OCI-LY7 (cell line): Measurements from ENCODE around the gene WDR70. TPM values are rescaled to one million over a fixed set of nuclear protein-coding genes. Genes with fewer than 3 reads are reported as not detected.

Source experiments
- BruUV-seq: library from RNA; stranded (reverse); fragments of 400-500 nt; replicated peaks from 2 replicates; lab custom pipeline; 2021; lab: Mats Ljungman, UMichigan
- CTCF ChIA-PET: fragments of 300-600 bp; sonication (Branson Sonifier 250); formaldehyde crosslinking; loops from one replicate; lab custom pipeline; 2022; ENCODE audit warnings: antibody characterized with exemption; ENCODE audit not compliant: unreplicated experiment; lab: Charles Lee
- POLR2A ChIA-PET: fragments of 300-600 bp; sonication (Branson Sonifier 250); formaldehyde crosslinking; loops from one replicate; lab custom pipeline; 2022; ENCODE audit warnings: antibody characterized with exemption; lab: Charles Lee
- DNase-seq: peaks from one replicate; pipeline ENCODE4 v3.0.0-alpha.2; 2015; ENCODE audit warnings: low spot score
- H2AFZ ChIP-seq: fragments of 200-600 bp; sonication (generic), shearing (Covaris generic); 2 replicates; pipeline ENCODE4 v1.6.1; 2014; ENCODE audit warnings: mild to moderate bottlenecking, antibody characterized with exemption, low read length, moderate library complexity
- H3K27ac ChIP-seq: fragments of 200-600 bp; sonication (generic); 2 replicates; pipeline ENCODE4 v1.5.1; 2014; ENCODE audit warnings: mixed run types, low read depth, mild to moderate bottlenecking, moderate library complexity, low read length, inconsistent platforms; ENCODE audit not compliant: poor library complexity, severe bottlenecking
- H3K36me3 ChIP-seq: fragments of 200-600 bp; sonication (generic); 2 replicates; pipeline ENCODE4 v1.6.1; 2014; ENCODE audit warnings: mild to moderate bottlenecking, antibody characterized with exemption, low read length, moderate library complexity, mixed read lengths; ENCODE audit not compliant: insufficient read depth
- H3K4me1 ChIP-seq: fragments of 200-600 bp; sonication (generic); 2 replicates; pipeline ENCODE4 v1.5.1; 2014; ENCODE audit warnings: mild to moderate bottlenecking, low read length; ENCODE audit not compliant: insufficient read depth, poor library complexity, severe bottlenecking
- H3K4me2 ChIP-seq: fragments of 200-600 bp; sonication (generic); 2 replicates; pipeline ENCODE4 v1.6.1; 2014; ENCODE audit warnings: mild to moderate bottlenecking, low read length
- H3K4me3 ChIP-seq: fragments of 200-600 bp; sonication (generic); 2 replicates; pipeline ENCODE4 v1.5.1; 2014; ENCODE audit warnings: mild to moderate bottlenecking, low read depth, low read length; ENCODE audit not compliant: poor library complexity, severe bottlenecking
- H3K79me2 ChIP-seq: fragments of 200-600 bp; sonication (generic); 2 replicates; pipeline ENCODE4 v1.6.1; 2016; ENCODE audit warnings: low read depth, mild to moderate bottlenecking, low read length, moderate library complexity, mixed read lengths; ENCODE audit not compliant: insufficient read depth
- H3K9me2 ChIP-seq: fragments of 200-600 bp; sonication (generic); 2 replicates; pipeline ENCODE4 v1.6.1; 2016; ENCODE audit warnings: mild to moderate bottlenecking, low read length, mixed read lengths; ENCODE audit not compliant: insufficient read depth
- H3K9me3 ChIP-seq: fragments of 200-600 bp; sonication (generic); 2 replicates; pipeline ENCODE4 v1.6.1; 2014; ENCODE audit warnings: mild to moderate bottlenecking, mixed run types, low read length, mixed read lengths
- H4K20me1 ChIP-seq: fragments of 200-600 bp; sonication (generic); 2 replicates; pipeline ENCODE4 v1.6.1; 2014; ENCODE audit warnings: mild to moderate bottlenecking, antibody characterized with exemption, low read length, moderate library complexity, mixed read lengths; ENCODE audit not compliant: insufficient read depth
- EZH2phosphoT487 ChIP-seq: fragments of 200-600 bp; sonication (generic); IDR thresholded peaks from 2 replicates; pipeline ENCODE4 v1.6.1; 2018; ENCODE audit warnings: low read depth, borderline replicate concordance, mild to moderate bottlenecking, mixed run types, antibody characterized with exemption, low read length, moderate library complexity, mixed read lengths
- intact Hi-C: fragments of 100-400 bp; cut with micrococcal nuclease; formaldehyde crosslinking; loops from one replicate; pipeline ENCODE4 v1.10.0; 2022; ENCODE audit not compliant: unreplicated experiment
- total RNA-seq, 2 experiments: library from RNA; depleted of rRNA in 1 of 2; stranded (reverse); fragments of >200 nt in 1 of 2; shearing (Covaris generic) in 1 of 2; gene quantifications; 2 replicates each; pipeline ENCODE4 v1.2.3, GENCODE V29; 2014 to 2022
- TF ChIP-seq, protein P1 (sequence below): fragments of 200-600 bp; sonication (generic); conservative IDR thresholded peaks from 2 replicates; pipeline ENCODE4 v1.5.1; 2014; ENCODE audit warnings: mild to moderate bottlenecking, antibody characterized with exemption, low read length, moderate library complexity, mixed read lengths

WDR70 gene
- total RNA-seq, 2 experiments from 2014 or later = 26.2 to 35.4 TPM

DNA sequence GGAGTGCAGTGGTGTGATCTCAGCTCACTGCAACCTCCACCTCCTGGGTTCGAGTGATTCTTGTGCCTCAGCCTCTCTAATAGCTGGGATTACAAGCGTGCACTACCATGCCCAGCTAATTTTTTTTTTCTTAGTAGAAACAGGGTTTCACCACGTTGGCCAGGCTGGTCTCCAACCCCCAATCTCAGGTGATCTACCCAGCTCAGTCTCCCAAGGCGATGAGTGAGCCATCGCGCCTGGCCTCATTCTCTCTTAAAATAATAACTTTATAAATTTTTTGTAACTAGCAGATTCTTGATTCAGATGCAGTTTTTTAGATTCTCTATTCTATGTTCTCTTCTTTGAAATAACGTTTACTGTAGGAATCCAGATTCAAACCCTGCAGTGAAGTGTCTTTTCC is 333.6 kb downstream of the WDR70 start:
- Histone ChIP-seq H3K79me2 (no peaks in the 10 kb centered on the region), H3K4me1 (no peaks in the 10 kb centered on the region), H3K9me3 (no peaks in the 10 kb centered on the region), H4K20me1 (no peaks in the 10 kb centered on the region), H3K27ac (no peak overlapping the region), H3K36me3 (no peaks in the 10 kb centered on the region), H3K4me3 (no peak overlapping the region), H2AFZ (no peak overlapping the region), H3K4me2 (no peak overlapping the region), H3K9me2 (no peaks in the 10 kb centered on the region)
- BruUV-seq = no TSS peak
- ChIA-PET POLR2A (interaction anchor here (1.2 kb wide), 1 partner anchor 10 kb away, joined by 4 read pairs; no protein-coding TSS in a partner anchor), CTCF (no interaction called here)
- intact Hi-C loops = no loop called here
- no peak for DNase-seq
- TF ChIP-seq EZH2phosphoT487 = no peak
- TF ChIP-seq, protein P1, sequence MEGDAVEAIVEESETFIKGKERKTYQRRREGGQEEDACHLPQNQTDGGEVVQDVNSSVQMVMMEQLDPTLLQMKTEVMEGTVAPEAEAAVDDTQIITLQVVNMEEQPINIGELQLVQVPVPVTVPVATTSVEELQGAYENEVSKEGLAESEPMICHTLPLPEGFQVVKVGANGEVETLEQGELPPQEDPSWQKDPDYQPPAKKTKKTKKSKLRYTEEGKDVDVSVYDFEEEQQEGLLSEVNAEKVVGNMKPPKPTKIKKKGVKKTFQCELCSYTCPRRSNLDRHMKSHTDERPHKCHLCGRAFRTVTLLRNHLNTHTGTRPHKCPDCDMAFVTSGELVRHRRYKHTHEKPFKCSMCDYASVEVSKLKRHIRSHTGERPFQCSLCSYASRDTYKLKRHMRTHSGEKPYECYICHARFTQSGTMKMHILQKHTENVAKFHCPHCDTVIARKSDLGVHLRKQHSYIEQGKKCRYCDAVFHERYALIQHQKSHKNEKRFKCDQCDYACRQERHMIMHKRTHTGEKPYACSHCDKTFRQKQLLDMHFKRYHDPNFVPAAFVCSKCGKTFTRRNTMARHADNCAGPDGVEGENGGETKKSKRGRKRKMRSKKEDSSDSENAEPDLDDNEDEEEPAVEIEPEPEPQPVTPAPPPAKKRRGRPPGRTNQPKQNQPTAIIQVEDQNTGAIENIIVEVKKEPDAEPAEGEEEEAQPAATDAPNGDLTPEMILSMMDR = no peak

- H3K4me1 ChIP-seq = no peaks in the 10 kb centered on the region
- intact Hi-C loops = no loop called here
- no TSS peak for BruUV-seq
- no peaks in the 10 kb centered on the region for H3K9me3 ChIP-seq
- H4K20me1 ChIP-seq = no peaks in the 10 kb centered on the region
- no peak overlapping the region for H2AFZ ChIP-seq
- H3K4me3 ChIP-seq = no peak overlapping the region
- H3K79me2 ChIP-seq = no peaks in the 10 kb centered on the region
- H3K9me2 ChIP-seq = no peaks in the 10 kb centered on the region
- TF ChIP-seq, protein P1 = no peak
- TF ChIP-seq EZH2phosphoT487 = no peak
- CTCF ChIA-PET = no interaction called here
- no peak for DNase-seq
- no peak overlapping the region for H3K27ac ChIP-seq
- POLR2A ChIA-PET = no interaction called here
- no peak overlapping the region for H3K4me2 ChIP-seq
- H3K36me3 ChIP-seq = no peaks in the 10 kb centered on the region
These were observed 335.6 kb downstream of the WDR70 start for GRCh38 chr5:37714756-37715155.

DNA sequence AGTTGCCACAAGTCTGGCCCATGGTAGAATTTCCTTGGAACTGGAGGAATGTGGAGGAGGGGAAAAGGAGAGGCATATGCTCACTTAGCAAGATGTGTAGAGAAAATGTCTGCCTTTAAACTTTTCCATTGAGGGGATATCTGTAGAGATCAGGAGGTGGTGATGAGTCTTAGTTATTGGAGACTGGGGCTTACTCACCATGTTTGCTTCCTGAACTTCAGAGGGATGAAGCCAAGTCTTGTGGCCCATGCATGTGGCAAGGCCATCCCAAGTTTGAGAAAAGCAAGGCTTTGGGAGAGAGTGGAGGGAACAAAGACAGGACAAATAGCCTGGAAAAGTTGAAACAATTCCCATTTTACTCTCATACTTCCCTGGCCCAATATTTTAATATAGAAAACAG is 336.2 kb downstream of the WDR70 start:
- POLR2A ChIA-PET = no interaction called here
- Histone ChIP-seq H3K4me2 (no peak overlapping the region), H3K4me1 (no peaks in the 10 kb centered on the region), H3K9me3 (no peaks in the 10 kb centered on the region), H3K36me3 (no peaks in the 10 kb centered on the region), H3K4me3 (no peak overlapping the region), H2AFZ (no peak overlapping the region), H4K20me1 (no peaks in the 10 kb centered on the region), H3K9me2 (no peaks in the 10 kb centered on the region), H3K79me2 (no peaks in the 10 kb centered on the region), H3K27ac (no peak overlapping the region)
- intact Hi-C loops = no loop called here
- no peak for DNase-seq
- no peak for TF ChIP-seq EZH2phosphoT487
- TF ChIP-seq, protein P1 = no peak
- BruUV-seq = no TSS peak
- CTCF ChIA-PET = no interaction called here
